ENCODE data around the gene GTPBP3. TPM values are rescaled to one million over a fixed set of nuclear protein-coding genes. Genes with fewer than 3 reads are reported as not detected.
A peak's percentile ranks its signal among the peaks of the same experiment; 100 is the strongest.

The GTPBP3 gene
- total and polyA plus RNA-seq, 2 of the 13 experiments (the other 11 are each of a cell fraction or from before 2014, with no cell fraction given), result 17.5 to 30.0 TPM

DNA sequence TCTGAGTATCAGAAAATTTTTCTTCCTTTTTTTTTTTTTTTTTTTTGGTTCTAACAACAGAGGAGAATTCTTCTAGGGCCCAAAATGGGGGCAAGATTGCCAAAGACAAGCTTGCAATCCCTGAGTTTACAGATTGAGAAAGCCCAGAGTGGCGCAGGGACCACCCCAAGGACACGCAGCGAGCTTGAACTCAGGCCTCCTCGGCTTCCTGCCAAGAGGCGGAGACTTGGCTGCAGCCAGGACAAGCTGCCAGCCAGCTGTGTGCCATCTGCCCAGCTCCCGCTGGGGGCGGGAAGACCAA lies 32.2 kb upstream of the GTPBP3 start (continued):
- TF ChIP-seq SP4 (CRISPR knock-in tag; IDR thresholded peaks at IDR 0.05) (no peak), SKI (IDR thresholded peaks at IDR 0.05; ENCODE audit: partially characterized antibody) (no peak), PRPF4 (IDR thresholded peaks at IDR 0.05; ENCODE audit: low read depth, low read length, poor library complexity, severe bottlenecking) (no peak), TSC22D2 (CRISPR knock-in tag; IDR thresholded peaks at IDR 0.05; ENCODE audit: borderline replicate concordance) (no peak), ZNF564 (CRISPR knock-in tag; IDR thresholded peaks at IDR 0.05) (no peak), RXRA (CRISPR knock-in tag; IDR thresholded peaks at IDR 0.05) (peak; percentile 96; the same call in 1 of the 2 replicates), GABPA (IDR thresholded peaks at IDR 0.05; ENCODE audit: low read depth, low read length) (no peak), GABPA (CRISPR knock-in tag; IDR thresholded peaks at IDR 0.05; ENCODE audit: low read depth) (no peak), ZFP36 (IDR thresholded peaks at IDR 0.05; ENCODE audit: borderline replicate concordance, low read depth, low read length, partially characterized antibody) (peak; percentile 89), LCORL (IDR thresholded peaks at IDR 0.05) (no peak), LCORL (CRISPR knock-in tag; IDR thresholded peaks at IDR 0.05) (0 out of 2 replicates have a peak, but pooled peaks have one; percentile 1), GMEB1 (CRISPR knock-in tag; IDR thresholded peaks at IDR 0.05; ENCODE audit: borderline replicate concordance) (no peak), SAP130 (CRISPR knock-in tag; IDR thresholded peaks at IDR 0.05; ENCODE audit: low read depth) (no peak), PHF5A (CRISPR knock-in tag; IDR thresholded peaks at IDR 0.05; ENCODE audit: low read depth, unreplicated experiment) (no peak), MBD4 (IDR thresholded peaks at IDR 0.05; ENCODE audit: borderline replicate concordance, low read length) (no peak), PPARG (CRISPR knock-in tag; conservative IDR thresholded peaks at IDR 0.05) (peak; percentile 99), ZNF781 (CRISPR knock-in tag; IDR thresholded peaks at IDR 0.05; ENCODE audit: borderline replicate concordance, not compliant biosample characterization) (no peak), CENPT (CRISPR knock-in tag; IDR thresholded peaks at IDR 0.05; ENCODE audit: low read depth) (no peak), ZNF180 (CRISPR knock-in tag; IDR thresholded peaks at IDR 0.05; ENCODE audit: borderline replicate concordance, low read depth) (no peak), MAFF (IDR thresholded peaks at IDR 0.05; ENCODE audit: low read depth, low read length) (no peak), ZNF430 (CRISPR knock-in tag; IDR thresholded peaks at IDR 0.05) (peak; percentile 16; the same call in 1 of the 2 replicates)
- TF ChIP-seq, protein P1, sequence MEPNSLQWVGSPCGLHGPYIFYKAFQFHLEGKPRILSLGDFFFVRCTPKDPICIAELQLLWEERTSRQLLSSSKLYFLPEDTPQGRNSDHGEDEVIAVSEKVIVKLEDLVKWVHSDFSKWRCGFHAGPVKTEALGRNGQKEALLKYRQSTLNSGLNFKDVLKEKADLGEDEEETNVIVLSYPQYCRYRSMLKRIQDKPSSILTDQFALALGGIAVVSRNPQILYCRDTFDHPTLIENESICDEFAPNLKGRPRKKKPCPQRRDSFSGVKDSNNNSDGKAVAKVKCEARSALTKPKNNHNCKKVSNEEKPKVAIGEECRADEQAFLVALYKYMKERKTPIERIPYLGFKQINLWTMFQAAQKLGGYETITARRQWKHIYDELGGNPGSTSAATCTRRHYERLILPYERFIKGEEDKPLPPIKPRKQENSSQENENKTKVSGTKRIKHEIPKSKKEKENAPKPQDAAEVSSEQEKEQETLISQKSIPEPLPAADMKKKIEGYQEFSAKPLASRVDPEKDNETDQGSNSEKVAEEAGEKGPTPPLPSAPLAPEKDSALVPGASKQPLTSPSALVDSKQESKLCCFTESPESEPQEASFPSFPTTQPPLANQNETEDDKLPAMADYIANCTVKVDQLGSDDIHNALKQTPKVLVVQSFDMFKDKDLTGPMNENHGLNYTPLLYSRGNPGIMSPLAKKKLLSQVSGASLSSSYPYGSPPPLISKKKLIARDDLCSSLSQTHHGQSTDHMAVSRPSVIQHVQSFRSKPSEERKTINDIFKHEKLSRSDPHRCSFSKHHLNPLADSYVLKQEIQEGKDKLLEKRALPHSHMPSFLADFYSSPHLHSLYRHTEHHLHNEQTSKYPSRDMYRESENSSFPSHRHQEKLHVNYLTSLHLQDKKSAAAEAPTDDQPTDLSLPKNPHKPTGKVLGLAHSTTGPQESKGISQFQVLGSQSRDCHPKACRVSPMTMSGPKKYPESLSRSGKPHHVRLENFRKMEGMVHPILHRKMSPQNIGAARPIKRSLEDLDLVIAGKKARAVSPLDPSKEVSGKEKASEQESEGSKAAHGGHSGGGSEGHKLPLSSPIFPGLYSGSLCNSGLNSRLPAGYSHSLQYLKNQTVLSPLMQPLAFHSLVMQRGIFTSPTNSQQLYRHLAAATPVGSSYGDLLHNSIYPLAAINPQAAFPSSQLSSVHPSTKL (CRISPR knock-in tag; IDR thresholded peaks at IDR 0.05), result 0 out of 2 replicates have a peak, but pooled peaks have one; percentile 72
- TF ChIP-seq, protein P2, sequence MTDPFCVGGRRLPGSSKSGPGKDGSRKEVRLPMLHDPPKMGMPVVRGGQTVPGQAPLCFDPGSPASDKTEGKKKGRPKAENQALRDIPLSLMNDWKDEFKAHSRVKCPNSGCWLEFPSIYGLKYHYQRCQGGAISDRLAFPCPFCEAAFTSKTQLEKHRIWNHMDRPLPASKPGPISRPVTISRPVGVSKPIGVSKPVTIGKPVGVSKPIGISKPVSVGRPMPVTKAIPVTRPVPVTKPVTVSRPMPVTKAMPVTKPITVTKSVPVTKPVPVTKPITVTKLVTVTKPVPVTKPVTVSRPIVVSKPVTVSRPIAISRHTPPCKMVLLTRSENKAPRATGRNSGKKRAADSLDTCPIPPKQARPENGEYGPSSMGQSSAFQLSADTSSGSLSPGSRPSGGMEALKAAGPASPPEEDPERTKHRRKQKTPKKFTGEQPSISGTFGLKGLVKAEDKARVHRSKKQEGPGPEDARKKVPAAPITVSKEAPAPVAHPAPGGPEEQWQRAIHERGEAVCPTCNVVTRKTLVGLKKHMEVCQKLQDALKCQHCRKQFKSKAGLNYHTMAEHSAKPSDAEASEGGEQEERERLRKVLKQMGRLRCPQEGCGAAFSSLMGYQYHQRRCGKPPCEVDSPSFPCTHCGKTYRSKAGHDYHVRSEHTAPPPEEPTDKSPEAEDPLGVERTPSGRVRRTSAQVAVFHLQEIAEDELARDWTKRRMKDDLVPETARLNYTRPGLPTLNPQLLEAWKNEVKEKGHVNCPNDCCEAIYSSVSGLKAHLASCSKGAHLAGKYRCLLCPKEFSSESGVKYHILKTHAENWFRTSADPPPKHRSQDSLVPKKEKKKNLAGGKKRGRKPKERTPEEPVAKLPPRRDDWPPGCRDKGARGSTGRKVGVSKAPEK (CRISPR knock-in tag; IDR thresholded peaks at IDR 0.05; ENCODE audit: borderline replicate concordance), result no peak
- TF ChIP-seq, protein P3, sequence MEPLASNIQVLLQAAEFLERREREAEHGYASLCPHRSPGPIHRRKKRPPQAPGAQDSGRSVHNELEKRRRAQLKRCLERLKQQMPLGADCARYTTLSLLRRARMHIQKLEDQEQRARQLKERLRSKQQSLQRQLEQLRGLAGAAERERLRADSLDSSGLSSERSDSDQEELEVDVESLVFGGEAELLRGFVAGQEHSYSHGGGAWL (CRISPR knock-in tag; IDR thresholded peaks at IDR 0.05), result no peak
